CD4-positive, alpha-beta T cell treated with Interleukin-6 at 100 ng/mL for 8 hours (primary cell): ENCODE measurements around the gene GORASP2.
A peak's percentile ranks its signal among the peaks of the same experiment; 100 is the strongest.

Experiments
- DNase-seq: peaks from one replicate; pipeline ENCODE4 v3.0.0-alpha.2; 2020; ENCODE audit warnings: mixed read lengths, low spot score

GORASP2 gene

GRCh38 chr2:170923799-170924198 lies 5.3 kb upstream of the GORASP2 start:
- DNase-seq, result no peak

GRCh38 chr2:170924969-170925368 lies 4.1 kb upstream of the GORASP2 start:
- DNase-seq, result no peak

DNA sequence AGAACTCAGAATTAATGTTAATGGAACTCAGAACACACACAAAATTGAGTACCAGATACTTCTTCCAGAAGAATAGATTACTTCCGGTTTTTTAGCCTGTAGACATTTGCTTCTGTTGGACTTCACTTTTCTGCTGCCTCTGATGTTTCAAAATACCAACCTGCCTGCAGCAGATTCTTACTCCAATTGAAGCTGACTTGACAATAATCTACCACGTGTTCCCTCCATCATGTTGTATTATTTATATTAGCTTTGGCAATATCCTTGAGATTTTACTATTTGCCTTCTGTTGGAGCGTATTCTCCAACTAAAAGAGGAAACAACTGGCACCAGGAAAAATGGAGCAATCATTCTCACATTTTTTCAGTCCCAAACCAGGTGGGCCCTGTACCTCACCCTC lies 3.1 kb upstream of the GORASP2 start:
- no peak for DNase-seq

DNA sequence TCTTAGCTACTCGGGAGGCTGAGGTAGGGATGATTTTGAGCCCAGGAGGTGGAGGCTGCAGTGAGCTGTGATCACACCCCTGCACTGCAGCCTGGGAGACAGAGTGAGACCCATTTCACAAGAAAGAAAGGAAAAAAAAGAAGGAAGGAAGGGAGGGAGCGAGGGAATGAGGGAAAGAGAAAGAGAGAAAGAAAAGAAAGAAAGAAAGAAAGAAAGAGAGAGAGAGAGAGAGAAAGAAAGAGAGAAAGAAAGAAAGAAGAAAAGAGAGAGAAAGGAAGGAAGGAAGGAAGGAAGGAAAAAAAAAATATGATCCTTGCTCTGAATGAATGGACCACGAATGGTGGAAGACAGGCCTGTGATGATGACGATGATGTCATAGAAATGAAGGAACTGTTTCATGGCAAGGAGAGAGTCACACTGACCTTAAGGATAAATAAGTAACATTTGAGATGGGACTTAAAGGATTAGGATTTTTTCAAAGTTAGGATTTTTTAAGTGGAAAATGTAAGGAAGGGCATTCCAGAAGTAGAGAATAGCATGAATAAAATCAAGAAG lies 2.2 kb upstream of the GORASP2 start:
- DNase-seq, result no peak

GRCh38 chr2:170928036-170928823 lies 823 bp upstream of the GORASP2 start:
- DNase-seq, result no peak

GRCh38 chr2:170929686-170930050 lies 615 bp downstream of the GORASP2 start:
- DNase-seq, result peak; percentile 22

DNA sequence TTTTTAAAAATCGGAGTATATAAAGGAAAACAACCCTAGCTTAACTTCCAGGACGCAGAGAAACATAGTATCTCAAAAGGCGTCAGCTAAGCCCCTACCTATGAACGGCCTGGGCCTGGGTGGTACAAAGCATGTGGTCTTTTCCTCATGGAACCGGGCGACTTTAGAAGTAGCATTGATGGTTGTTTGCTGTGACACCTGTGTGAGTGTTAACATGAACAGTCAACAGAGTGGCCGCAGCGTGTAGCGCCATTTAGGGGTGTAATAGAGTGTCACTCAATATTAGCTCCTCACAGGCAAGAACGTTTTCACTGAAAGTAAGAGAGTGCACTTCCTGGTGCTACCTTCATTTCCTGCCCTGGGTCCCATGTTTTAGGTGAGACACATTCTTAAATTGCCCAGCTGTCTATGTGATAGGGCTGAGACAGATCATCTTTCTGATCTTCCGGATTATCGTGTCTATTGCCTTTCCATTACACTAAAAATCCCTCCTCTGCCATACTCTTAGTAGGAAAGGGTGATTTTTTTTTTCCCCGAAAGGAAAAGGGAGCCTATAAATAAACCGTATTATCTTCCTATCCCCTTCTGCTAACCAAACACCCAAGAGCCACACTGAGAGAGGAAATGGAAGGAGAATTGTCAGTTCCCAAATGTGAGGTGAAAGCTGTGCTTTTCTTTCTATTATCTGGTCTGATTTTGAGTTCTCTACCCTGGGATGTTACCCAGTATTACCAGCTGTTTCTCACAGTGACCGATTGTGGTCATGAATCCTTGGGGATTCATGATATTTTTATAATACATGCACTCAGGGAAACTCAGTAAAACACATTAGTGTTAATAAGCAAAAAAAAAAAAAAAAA lies 1.3 kb downstream of the GORASP2 start:
- peak; percentile 64 for DNase-seq

DNA sequence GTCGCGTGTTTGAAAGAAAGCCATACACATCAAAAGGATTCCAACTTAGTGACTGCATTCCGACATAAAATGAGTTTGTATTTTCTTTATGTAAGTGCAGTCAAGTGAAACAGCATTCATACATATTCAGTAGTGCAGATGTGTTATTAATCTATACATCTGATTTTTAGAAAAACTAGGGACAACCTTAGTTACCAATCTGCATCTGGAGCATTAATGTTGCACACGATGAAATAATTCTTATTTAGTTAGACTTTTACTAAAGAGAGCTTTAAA lies 1.9 kb downstream of the GORASP2 start:
- no peak for DNase-seq

DNA sequence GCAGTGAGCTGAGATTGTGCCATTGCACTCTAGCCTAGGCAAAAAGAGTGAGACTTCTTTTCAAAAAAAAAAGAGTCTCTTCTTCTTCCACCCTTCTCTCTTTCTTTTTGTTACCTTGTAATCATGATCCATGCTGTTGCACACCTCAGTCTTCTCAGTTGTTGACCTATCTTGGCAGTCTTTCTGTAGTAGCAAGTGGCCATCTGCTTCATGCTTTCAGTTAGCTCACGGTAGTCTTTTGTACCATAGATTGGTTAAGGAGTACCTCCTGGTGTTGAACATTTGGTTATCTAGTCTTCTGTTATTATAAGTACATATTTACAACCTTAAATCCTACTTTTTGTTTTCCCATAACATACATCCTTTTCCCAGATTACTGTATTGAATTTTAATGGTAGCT lies 3.1 kb downstream of the GORASP2 start:
- no peak for DNase-seq

GRCh38 chr2:170932948-170933347 lies 3.9 kb downstream of the GORASP2 start:
- DNase-seq, result no peak

GRCh38 chr2:170937709-170938379 lies 8.8 kb downstream of the GORASP2 start:
- DNase-seq, result no peak

GRCh38 chr2:170940066-170940465 lies 11.0 kb downstream of the GORASP2 start:
- DNase-seq, result no peak

- DNase-seq, result no peak
Observed at GRCh38 chr2:170942615-170943014, 13.6 kb downstream of the GORASP2 start.

GRCh38 chr2:170943041-170943440 lies 14.0 kb downstream of the GORASP2 start:
- DNase-seq, result no peak

GRCh38 chr2:170943596-170943995 lies 14.5 kb downstream of the GORASP2 start:
- no peak for DNase-seq

DNA sequence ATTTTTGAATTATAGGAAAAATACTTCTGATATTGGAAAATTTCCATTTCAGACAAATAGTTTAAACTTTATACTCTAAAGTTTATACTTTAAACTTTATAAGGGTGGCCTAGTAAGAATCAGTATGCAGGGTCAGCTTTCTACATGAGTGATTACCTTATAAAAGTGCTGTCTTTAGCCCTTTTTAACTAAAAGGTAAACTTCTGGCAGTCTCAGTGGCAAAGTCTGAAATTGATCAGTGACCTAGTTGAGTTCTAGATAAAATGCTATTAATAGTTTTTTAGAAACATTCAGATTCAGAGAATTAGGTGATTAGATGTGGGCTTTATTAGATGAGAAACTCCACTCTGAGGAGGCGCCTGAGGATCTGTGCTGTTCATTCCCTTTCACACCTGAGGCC lies 15.5 kb downstream of the GORASP2 start:
- DNase-seq, result no peak

DNA sequence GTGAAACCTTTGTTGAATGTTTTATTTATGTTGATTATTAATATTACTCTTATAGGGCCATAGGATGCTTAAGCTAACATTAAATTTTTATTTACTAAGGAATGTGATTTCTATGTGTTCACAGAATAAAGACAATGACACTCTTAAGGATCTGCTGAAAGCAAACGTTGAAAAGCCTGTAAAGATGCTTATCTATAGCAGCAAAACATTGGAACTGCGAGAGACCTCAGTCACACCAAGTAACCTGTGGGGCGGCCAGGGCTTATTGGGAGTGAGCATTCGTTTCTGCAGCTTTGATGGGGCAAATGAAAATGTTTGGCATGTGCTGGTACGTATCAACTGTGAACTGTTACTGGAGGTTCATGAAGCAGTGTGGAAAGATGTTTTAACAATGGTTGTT lies 20.4 kb downstream of the GORASP2 start:
- no peak for DNase-seq

DNA sequence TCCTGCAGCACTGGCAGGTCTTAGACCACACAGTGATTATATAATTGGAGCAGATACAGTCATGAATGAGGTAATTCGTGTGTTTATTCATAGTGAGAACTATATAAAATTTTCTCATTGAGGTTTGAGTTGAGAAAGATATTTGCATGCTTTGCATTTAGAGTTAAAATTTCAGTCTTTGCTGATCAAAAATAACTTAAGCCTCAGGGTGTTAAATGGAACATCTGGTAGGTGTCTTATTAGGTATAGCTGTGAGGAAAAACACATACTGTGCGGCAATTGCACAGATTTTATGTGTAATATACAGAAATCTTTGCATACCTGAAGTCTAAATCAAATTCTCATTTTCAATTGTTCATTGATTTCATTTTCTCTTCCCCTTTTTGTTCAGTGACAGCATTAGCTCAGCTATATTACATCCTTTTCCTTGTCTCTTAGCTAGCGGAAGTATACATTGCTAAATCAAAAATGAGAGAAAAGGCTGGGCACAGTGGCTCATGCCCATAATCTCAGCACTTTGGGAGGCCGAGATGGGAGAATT lies 21.2 kb downstream of the GORASP2 start:
- DNase-seq, result no peak

- no peak for DNase-seq
Observed at GRCh38 chr2:170953941-170954340, 24.9 kb downstream of the GORASP2 start.

- no peak for DNase-seq
Observed at GRCh38 chr2:170963386-170963785, 34.3 kb downstream of the GORASP2 start.

GRCh38 chr2:170965446-170966225 lies 36.6 kb downstream of the GORASP2 start:
- no peak for DNase-seq
